HCT116 (cell line): Measurements from ENCODE around the gene KNSTRN. TPM values are rescaled to one million over a fixed set of nuclear protein-coding genes. Genes with fewer than 3 reads are reported as not detected.

Experiments used
- ATAC-seq: fragments of 200-7000 bp; cut with Tn5 transposase; 2 replicates; pipeline ENCODE4 v1.9.1; 2020; ENCODE audit warnings: mild to moderate bottlenecking, moderate library complexity
- BruUV-seq: library from RNA; stranded (reverse); fragments of 400-500 nt; replicated peaks from 2 replicates; lab custom pipeline; 2021; lab: Mats Ljungman, UMichigan
- CTCF ChIA-PET: fragments of 300-600 bp; sonication (Branson Sonifier 250); formaldehyde crosslinking; loops from one replicate; lab custom pipeline; 2021; ENCODE audit warnings: antibody characterized with exemption; lab: Charles Lee
- POLR2A ChIA-PET: fragments of 300-600, 350-600 bp; sonication (Branson Sonifier 250); formaldehyde crosslinking; loops from one replicate; lab custom pipeline; 2021; ENCODE audit warnings: antibody characterized with exemption; lab: Charles Lee
- RAD21 ChIA-PET, 2 experiments: fragments of 300-600 bp; sonication (Branson Sonifier 250); formaldehyde crosslinking; loops; one replicate each; lab custom pipeline; 2023; ENCODE audit warnings: low total read pairs in 2 of 2; ENCODE audit not compliant: uncharacterized antibody in 2 of 2, unreplicated experiment in 2 of 2, low non-redundant PET in 1 of 2; lab: Charles Lee
- DNase-seq: peaks from one replicate; pipeline ENCODE4 v3.0.0-alpha.2; 2010; ENCODE audit warnings: low read depth, low spot score
- H2AFZ ChIP-seq: fragments of 200-600 bp; shearing (Covaris generic), sonication (generic); 2 replicates; pipeline ENCODE4 v1.6.1; 2017; ENCODE audit warnings: low read depth, mixed run types, mixed read lengths, antibody characterized with exemption, low read length; ENCODE audit not compliant: poor library complexity, severe bottlenecking
- H3K27ac ChIP-seq: 2 replicates; pipeline ENCODE4 v1.5.1; 2012; ENCODE audit warnings: low read depth, low read length
- H3K27me3 ChIP-seq: fragments of 200-600 bp; sonication (generic); 2 replicates; pipeline ENCODE4 v1.6.1; 2016; ENCODE audit warnings: mixed run types, low read length, mixed read lengths; ENCODE audit not compliant: insufficient read depth
- H3K36me3 ChIP-seq, 2 experiments: fragments of 200-500 bp in 1 of 2; fragments of 200-600 bp in 1 of 2; sonication (Bioruptor generic) in 1 of 2; sonication (generic) in 1 of 2; 2 replicates each; pipeline versions ENCODE4 v1.5.1 to v1.6.1; 2014 to 2016; ENCODE audit warnings: low read length in 2 of 2, inconsistent platforms in 1 of 2, mixed read lengths in 1 of 2, mixed run types in 1 of 2; ENCODE audit not compliant: insufficient read depth in 2 of 2, control insufficient read depth in 1 of 2
- H3K4me1 ChIP-seq, 2 experiments: fragments of 200-600 bp in 1 of 2; sonication (generic) in 1 of 2; 2 replicates each; pipeline versions ENCODE4 v1.5.1 to v1.6.1; 2012 to 2017; ENCODE audit warnings: low read length in 2 of 2, inconsistent platforms in 1 of 2, mild to moderate bottlenecking in 1 of 2, mixed read lengths in 1 of 2, mixed run types in 1 of 2, moderate library complexity in 1 of 2; ENCODE audit not compliant: insufficient read depth in 2 of 2, control insufficient read depth in 1 of 2
- H3K4me2 ChIP-seq: fragments of 200-600 bp; sonication (generic); 2 replicates; pipeline ENCODE4 v1.6.1; 2017; ENCODE audit warnings: mixed run types, low read length, mixed read lengths
- H3K4me3 ChIP-seq, 2 experiments: fragments of 200-600 bp in 1 of 2; sonication (generic) in 1 of 2; replicated peaks in 1 of 2; 2 replicates each; pipeline ENCODE4 v1.5.1; 2011 to 2016; ENCODE audit warnings: low read length in 2 of 2, control low read depth in 1 of 2, low read depth in 1 of 2, mild to moderate bottlenecking in 1 of 2, mixed read lengths in 1 of 2, mixed run types in 1 of 2
- H3K79me2 ChIP-seq: fragments of 200-600 bp; sonication (generic); 2 replicates; pipeline ENCODE4 v1.6.1; 2017; ENCODE audit warnings: mild to moderate bottlenecking, mixed run types, low read length, moderate library complexity, mixed read lengths; ENCODE audit not compliant: insufficient read depth
- H3K9ac ChIP-seq: fragments of 200-600 bp; sonication (generic); 2 replicates; pipeline ENCODE4 v1.6.1; 2016; ENCODE audit warnings: low read length, mixed read lengths
- H3K9me2 ChIP-seq: fragments of 200-600 bp; sonication (generic), shearing (Covaris generic); 2 replicates; pipeline ENCODE4 v1.6.1; 2017; ENCODE audit warnings: mixed run types, mild to moderate bottlenecking, moderate library complexity; ENCODE audit not compliant: insufficient read depth
- H3K9me3 ChIP-seq, 2 experiments: fragments of 200-500 bp in 1 of 2; fragments of 200-600 bp in 1 of 2; sonication (Bioruptor generic) in 1 of 2; sonication (generic) in 1 of 2; 2 replicates each; pipeline ENCODE4 v1.6.1; 2014 to 2017; ENCODE audit warnings: low read length in 2 of 2, mixed read lengths in 2 of 2, inconsistent platforms in 1 of 2, low read depth in 1 of 2, mild to moderate bottlenecking in 1 of 2, mixed run types in 1 of 2, moderate library complexity in 1 of 2; ENCODE audit not compliant: control insufficient read depth in 1 of 2, insufficient read depth in 1 of 2
- H4K20me1 ChIP-seq: fragments of 200-600 bp; sonication (generic), shearing (Covaris generic); 2 replicates; pipeline ENCODE4 v1.6.1; 2017; ENCODE audit warnings: mixed run types, mild to moderate bottlenecking, moderate library complexity; ENCODE audit not compliant: insufficient read depth
- CBX3 ChIP-seq: IDR thresholded peaks from 2 replicates; pipeline ENCODE4 v1.6.1; 2012; ENCODE audit warnings: low read depth
- ELF1 ChIP-seq: IDR thresholded peaks from 2 replicates; pipeline ENCODE4 v1.6.1; 2012; ENCODE audit warnings: low read depth, borderline replicate concordance
- JUND ChIP-seq: IDR thresholded peaks from 2 replicates; pipeline ENCODE4 v1.6.1; 2012
- POLR2A ChIP-seq: IDR thresholded peaks from 2 replicates; pipeline ENCODE4 v1.7.0; 2011; ENCODE audit warnings: borderline replicate concordance; ENCODE audit not compliant: insufficient read depth, insufficient read length; ENCODE audit errors: extremely low read depth
- POLR2AphosphoS5 ChIP-seq: IDR thresholded peaks from 2 replicates; pipeline ENCODE4 v1.6.1; 2011; ENCODE audit warnings: mild to moderate bottlenecking, low read depth, low read length, moderate library complexity
- SIN3A ChIP-seq: IDR thresholded peaks from 2 replicates; pipeline ENCODE4 v1.6.1; 2012; ENCODE audit warnings: low read depth
- ZFX ChIP-seq: fragments of 450-650 bp; IDR thresholded peaks from 2 replicates; pipeline ENCODE4 v1.6.1; 2017
- ZNF274 ChIP-seq: fragments of 200-500 bp; sonication (Bioruptor generic); IDR thresholded peaks from 2 replicates; pipeline ENCODE4 v1.6.1; 2014; ENCODE audit warnings: mild to moderate bottlenecking, low read depth, low read length, inconsistent platforms
- intact Hi-C: fragments of 100-400 bp; cut with micrococcal nuclease; formaldehyde crosslinking; loops from 2 replicates; pipeline ENCODE4 v1.10.0; 2022
- total RNA-seq: library from RNA; stranded (reverse); gene quantifications from one replicate; pipeline ENCODE4 v1.2.1, GENCODE V29; 2021; ENCODE audit not compliant: unreplicated experiment
- TF ChIP-seq, protein P1 (sequence below): IDR thresholded peaks from 2 replicates; pipeline ENCODE4 v1.6.1; 2012; ENCODE audit warnings: low read depth

Gene KNSTRN
- total RNA-seq, 1 experiment from 2014 or later, result 84.1 TPM

DNA sequence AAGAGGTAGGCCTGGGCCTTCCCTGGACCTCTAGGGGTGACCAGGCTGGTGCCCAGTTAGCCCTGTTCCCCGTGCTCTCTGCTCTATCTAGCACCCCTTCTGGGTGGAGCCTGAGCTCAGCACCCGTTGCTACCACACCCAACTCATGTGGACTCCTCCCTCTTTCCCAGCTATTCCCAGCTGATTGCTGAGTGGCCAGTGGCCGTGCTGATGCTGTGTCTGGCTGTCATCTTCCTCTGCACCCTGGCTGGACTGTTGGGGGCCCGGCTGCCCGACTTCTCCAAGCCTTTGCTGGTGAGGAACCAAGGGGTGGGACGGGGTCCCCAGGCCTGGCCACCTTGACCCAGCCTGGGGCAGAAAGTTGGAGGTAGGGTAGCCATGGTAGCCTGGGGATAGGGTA lies 18.3 kb upstream of the KNSTRN start (continued):
- TF ChIP-seq POLR2AphosphoS5, result no peak
- TF ChIP-seq ELF1, result no peak
- no peak for TF ChIP-seq ZFX
- no peak for TF ChIP-seq ZNF274
- TF ChIP-seq CBX3, result no peak
- TF ChIP-seq JUND, result no peak
- no peak for TF ChIP-seq SIN3A
- TF ChIP-seq, protein P1, sequence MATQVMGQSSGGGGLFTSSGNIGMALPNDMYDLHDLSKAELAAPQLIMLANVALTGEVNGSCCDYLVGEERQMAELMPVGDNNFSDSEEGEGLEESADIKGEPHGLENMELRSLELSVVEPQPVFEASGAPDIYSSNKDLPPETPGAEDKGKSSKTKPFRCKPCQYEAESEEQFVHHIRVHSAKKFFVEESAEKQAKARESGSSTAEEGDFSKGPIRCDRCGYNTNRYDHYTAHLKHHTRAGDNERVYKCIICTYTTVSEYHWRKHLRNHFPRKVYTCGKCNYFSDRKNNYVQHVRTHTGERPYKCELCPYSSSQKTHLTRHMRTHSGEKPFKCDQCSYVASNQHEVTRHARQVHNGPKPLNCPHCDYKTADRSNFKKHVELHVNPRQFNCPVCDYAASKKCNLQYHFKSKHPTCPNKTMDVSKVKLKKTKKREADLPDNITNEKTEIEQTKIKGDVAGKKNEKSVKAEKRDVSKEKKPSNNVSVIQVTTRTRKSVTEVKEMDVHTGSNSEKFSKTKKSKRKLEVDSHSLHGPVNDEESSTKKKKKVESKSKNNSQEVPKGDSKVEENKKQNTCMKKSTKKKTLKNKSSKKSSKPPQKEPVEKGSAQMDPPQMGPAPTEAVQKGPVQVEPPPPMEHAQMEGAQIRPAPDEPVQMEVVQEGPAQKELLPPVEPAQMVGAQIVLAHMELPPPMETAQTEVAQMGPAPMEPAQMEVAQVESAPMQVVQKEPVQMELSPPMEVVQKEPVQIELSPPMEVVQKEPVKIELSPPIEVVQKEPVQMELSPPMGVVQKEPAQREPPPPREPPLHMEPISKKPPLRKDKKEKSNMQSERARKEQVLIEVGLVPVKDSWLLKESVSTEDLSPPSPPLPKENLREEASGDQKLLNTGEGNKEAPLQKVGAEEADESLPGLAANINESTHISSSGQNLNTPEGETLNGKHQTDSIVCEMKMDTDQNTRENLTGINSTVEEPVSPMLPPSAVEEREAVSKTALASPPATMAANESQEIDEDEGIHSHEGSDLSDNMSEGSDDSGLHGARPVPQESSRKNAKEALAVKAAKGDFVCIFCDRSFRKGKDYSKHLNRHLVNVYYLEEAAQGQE, result no peak

DNA sequence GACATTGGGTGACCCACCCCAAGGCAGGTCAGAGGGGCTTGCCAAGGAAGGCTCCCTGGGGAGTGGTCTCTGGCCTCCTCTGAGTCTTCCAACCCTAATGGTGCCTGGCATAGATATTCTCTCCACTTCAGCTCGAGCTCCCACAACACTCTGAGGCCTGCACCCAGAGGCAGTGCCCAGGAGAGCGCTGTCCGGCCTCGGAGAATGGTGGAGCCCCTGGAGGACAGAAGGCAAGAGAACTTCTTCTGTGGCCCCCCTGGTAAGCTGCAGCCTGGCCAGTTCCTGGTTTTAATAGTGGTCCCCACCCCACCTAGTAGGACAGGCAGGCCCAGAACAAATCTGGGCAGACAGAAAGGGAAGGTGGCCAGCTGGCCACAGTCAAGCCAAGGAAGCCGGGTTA lies 17.5 kb upstream of the KNSTRN start:
- Histone ChIP-seq H3K79me2 (no peaks in the 10 kb centered on the region), H3K4me1 (peaks cover 7 to 16% of the 10 kb centered on the region in 2 experiments; a peak in 3 of 4 replicates), H3K36me3 (no peaks in the 10 kb centered on the region), H3K9me2 (no peaks in the 10 kb centered on the region), H3K9ac (no peak overlapping the region)
- no peak for TF ChIP-seq POLR2A
- TF ChIP-seq, all 23 proteins: peak for 0
- no peak overlapping the region for H3K4me3 ChIP-seq
- no peak for ATAC-seq
- H3K27me3 ChIP-seq, result no peaks in the 10 kb centered on the region
- no peak for DNase-seq
- POLR2A ChIA-PET, result no interaction called here
- no peak overlapping the region for H3K27ac ChIP-seq
- no peaks in the 10 kb centered on the region for H4K20me1 ChIP-seq
- CTCF ChIA-PET, result no interaction called here
- no peak overlapping the region for H3K4me2 ChIP-seq
- no peaks in the 10 kb centered on the region for H3K9me3 ChIP-seq
- RAD21 ChIA-PET, result no interaction called here
- intact Hi-C loops, result no loop called here
- no TSS peak for BruUV-seq
- no peak overlapping the region for H2AFZ ChIP-seq
